Left hindlimb (tissue), 1 donor: Measurements from ENCODE around the gene SLC10A3.
"Not testable (repeated sequence)": the region's sequence is repeated elsewhere in the genome, so short reads cannot be mapped to it uniquely, and the experiment has no call there.

Source experiments
- DNase-seq: peaks from one replicate; pipeline ENCODE4 v3.0.0-alpha.2; 2018

Gene SLC10A3

GRCh38 chrX:154507673-154508383 is 17.4 kb upstream of the SLC10A3 start:
- no peak for DNase-seq

- no peak for DNase-seq
Observed at GRCh38 chrX:154506483-154507332, 16.3 kb upstream of the SLC10A3 start.

- no peak for DNase-seq
Observed at GRCh38 chrX:154505734-154506133, 15.3 kb upstream of the SLC10A3 start.

- no peak for DNase-seq
Observed at GRCh38 chrX:154502989-154503388, 12.6 kb upstream of the SLC10A3 start.

- no peak for DNase-seq
Observed at GRCh38 chrX:154502098-154502497, 11.7 kb upstream of the SLC10A3 start.

- not testable (repeated sequence) for DNase-seq
Observed at GRCh38 chrX:154501423-154501822, 11.0 kb upstream of the SLC10A3 start.

- not testable (repeated sequence) for DNase-seq
Observed at GRCh38 chrX:154496591-154497137, 6.2 kb upstream of the SLC10A3 start.

GRCh38 chrX:154495472-154495922 is 5.1 kb upstream of the SLC10A3 start:
- no peak for DNase-seq

GRCh38 chrX:154494715-154495114 is 4.3 kb upstream of the SLC10A3 start:
- DNase-seq = no peak

- DNase-seq = no peak
Observed at GRCh38 chrX:154490021-154490413, 412 bp downstream of the SLC10A3 start.

- no peak for DNase-seq
Observed at GRCh38 chrX:154489182-154489581, 1.2 kb downstream of the SLC10A3 start.

- no peak for DNase-seq
Observed at GRCh38 chrX:154488336-154489075, 1.9 kb downstream of the SLC10A3 start.

GRCh38 chrX:154487518-154488290 is 2.7 kb downstream of the SLC10A3 start:
- no peak for DNase-seq

GRCh38 chrX:154486396-154487207 is 3.8 kb downstream of the SLC10A3 start, which contains the start of gene UBL4A:
Gene UBL4A (minus strand): TSS chrX:154486615. CDS start chrX:154486584, 31 bp downstream.
- DNase-seq = peak; percentile 72

GRCh38 chrX:154486052-154486395 is 4.4 kb downstream of the SLC10A3 start:
- DNase-seq = no peak

- DNase-seq = no peak
Observed at GRCh38 chrX:154485150-154486051, 5.0 kb downstream of the SLC10A3 start.

- no peak for DNase-seq
Observed at GRCh38 chrX:154484255-154485149, 5.9 kb downstream of the SLC10A3 start.

- no peak for DNase-seq
Observed at GRCh38 chrX:154483325-154483724, 7.1 kb downstream of the SLC10A3 start.

GRCh38 chrX:154482786-154483185 is 7.6 kb downstream of the SLC10A3 start:
- no peak for DNase-seq
